ENCODE data around the gene DEK.
"Not testable (repeated sequence)": the region's sequence is repeated elsewhere in the genome, so short reads cannot be mapped to it uniquely, and the experiment has no call there.

The DEK gene

GRCh38 chr6:18187701-18188100, 76.6 kb downstream of the DEK start:
- peaks cover 9% of the 10 kb centered on the region for H3K36me3 ChIP-seq (ENCODE audit: control insufficient read depth, insufficient read depth, low read length, severe bottlenecking)
- H3K27me3 ChIP-seq (replicated peaks; ENCODE audit: control insufficient read depth, insufficient read depth, low read length), result no peaks in the 10 kb centered on the region
- DNase-seq (ENCODE audit: low read depth), result no peak
- H3K4me1 ChIP-seq (ENCODE audit: control insufficient read depth, insufficient read depth, low read length), result peaks cover 9% of the 10 kb centered on the region
- H3K9ac ChIP-seq (ENCODE audit: low read length), result no peak overlapping the region
- no peak overlapping the region for H3K4me3 ChIP-seq (ENCODE audit: low read length)
- H3K9me3 ChIP-seq (ENCODE audit: control insufficient read depth, low read length), result no peaks in the 10 kb centered on the region

- Histone ChIP-seq H3K9ac (ENCODE audit: low read length) (no peak overlapping the region), H3K27me3 (replicated peaks; ENCODE audit: control insufficient read depth, insufficient read depth, low read length) (no peaks in the 10 kb centered on the region), H3K9me3 (ENCODE audit: control insufficient read depth, low read length) (no peaks in the 10 kb centered on the region), H3K4me1 (ENCODE audit: control insufficient read depth, insufficient read depth, low read length) (peaks cover 9% of the 10 kb centered on the region), H3K36me3 (ENCODE audit: control insufficient read depth, insufficient read depth, low read length, severe bottlenecking) (peaks cover 8% of the 10 kb centered on the region), H3K4me3 (ENCODE audit: low read length) (no peak overlapping the region)
- no peak for DNase-seq (ENCODE audit: low read depth)
Measured at GRCh38 chr6:18186540-18187250, 77.6 kb downstream of the DEK start.

- Histone ChIP-seq H3K27me3 (replicated peaks; ENCODE audit: control insufficient read depth, insufficient read depth, low read length) (no peaks in the 10 kb centered on the region), H3K4me3 (ENCODE audit: low read length) (no peak overlapping the region), H3K9ac (ENCODE audit: low read length) (no peak overlapping the region), H3K36me3 (ENCODE audit: control insufficient read depth, insufficient read depth, low read length, severe bottlenecking) (peaks cover 3% of the 10 kb centered on the region), H3K4me1 (ENCODE audit: control insufficient read depth, insufficient read depth, low read length) (peaks cover 9% of the 10 kb centered on the region), H3K9me3 (ENCODE audit: control insufficient read depth, low read length) (no peaks in the 10 kb centered on the region)
- no peak for DNase-seq (ENCODE audit: low read depth)
Measured at GRCh38 chr6:18186033-18186432, 78.3 kb downstream of the DEK start.

- H3K4me3 ChIP-seq (ENCODE audit: low read length), result no peak overlapping the region
- no peak for DNase-seq (ENCODE audit: low read depth)
- H3K9me3 ChIP-seq (ENCODE audit: control insufficient read depth, low read length), result no peaks in the 10 kb centered on the region
- H3K36me3 ChIP-seq (ENCODE audit: control insufficient read depth, insufficient read depth, low read length, severe bottlenecking), result peaks cover 3% of the 10 kb centered on the region
- H3K4me1 ChIP-seq (ENCODE audit: control insufficient read depth, insufficient read depth, low read length), result peaks cover 9% of the 10 kb centered on the region
- H3K27me3 ChIP-seq (replicated peaks; ENCODE audit: control insufficient read depth, insufficient read depth, low read length), result no peaks in the 10 kb centered on the region
- H3K9ac ChIP-seq (ENCODE audit: low read length), result no peak overlapping the region
Measured at GRCh38 chr6:18185624-18186023, 78.7 kb downstream of the DEK start.

- peaks cover 3% of the 10 kb centered on the region for H3K36me3 ChIP-seq (ENCODE audit: control insufficient read depth, insufficient read depth, low read length, severe bottlenecking)
- no peak for DNase-seq (ENCODE audit: low read depth)
- peaks cover 9% of the 10 kb centered on the region for H3K4me1 ChIP-seq (ENCODE audit: control insufficient read depth, insufficient read depth, low read length)
- no peak overlapping the region for H3K9ac ChIP-seq (ENCODE audit: low read length)
- H3K27me3 ChIP-seq (replicated peaks; ENCODE audit: control insufficient read depth, insufficient read depth, low read length), result no peaks in the 10 kb centered on the region
- no peak overlapping the region for H3K4me3 ChIP-seq (ENCODE audit: low read length)
- H3K9me3 ChIP-seq (ENCODE audit: control insufficient read depth, low read length), result no peaks in the 10 kb centered on the region
Measured at GRCh38 chr6:18183766-18184165, 80.6 kb downstream of the DEK start.

GRCh38 chr6:18182568-18182967, 81.8 kb downstream of the DEK start:
- Histone ChIP-seq H3K9ac (ENCODE audit: low read length) (no peak overlapping the region), H3K4me1 (ENCODE audit: control insufficient read depth, insufficient read depth, low read length) (peaks cover 9% of the 10 kb centered on the region), H3K27me3 (replicated peaks; ENCODE audit: control insufficient read depth, insufficient read depth, low read length) (no peaks in the 10 kb centered on the region), H3K36me3 (ENCODE audit: control insufficient read depth, insufficient read depth, low read length, severe bottlenecking) (peaks cover 3% of the 10 kb centered on the region), H3K9me3 (ENCODE audit: control insufficient read depth, low read length) (no peaks in the 10 kb centered on the region), H3K4me3 (ENCODE audit: low read length) (no peak overlapping the region)
- DNase-seq (ENCODE audit: low read depth), result no peak

GRCh38 chr6:18179770-18180356, 84.5 kb downstream of the DEK start:
- Histone ChIP-seq H3K4me3 (ENCODE audit: low read length) (no peak overlapping the region), H3K27me3 (replicated peaks; ENCODE audit: control insufficient read depth, insufficient read depth, low read length) (no peaks in the 10 kb centered on the region), H3K9me3 (ENCODE audit: control insufficient read depth, low read length) (no peaks in the 10 kb centered on the region), H3K4me1 (ENCODE audit: control insufficient read depth, insufficient read depth, low read length) (no peaks in the 10 kb centered on the region), H3K36me3 (ENCODE audit: control insufficient read depth, insufficient read depth, low read length, severe bottlenecking) (peaks cover 7% of the 10 kb centered on the region), H3K9ac (ENCODE audit: low read length) (no peak overlapping the region)
- no peak for DNase-seq (ENCODE audit: low read depth)

- no peak overlapping the region for H3K4me3 ChIP-seq (ENCODE audit: low read length)
- peaks cover 11% of the 10 kb centered on the region for H3K36me3 ChIP-seq (ENCODE audit: control insufficient read depth, insufficient read depth, low read length, severe bottlenecking)
- no peak for DNase-seq (ENCODE audit: low read depth)
- no peak overlapping the region for H3K9ac ChIP-seq (ENCODE audit: low read length)
- H3K4me1 ChIP-seq (ENCODE audit: control insufficient read depth, insufficient read depth, low read length), result no peaks in the 10 kb centered on the region
- no peaks in the 10 kb centered on the region for H3K27me3 ChIP-seq (replicated peaks; ENCODE audit: control insufficient read depth, insufficient read depth, low read length)
- no peaks in the 10 kb centered on the region for H3K9me3 ChIP-seq (ENCODE audit: control insufficient read depth, low read length)
Measured at GRCh38 chr6:18178960-18179615, 85.2 kb downstream of the DEK start.

GRCh38 chr6:18177286-18177965, 86.9 kb downstream of the DEK start:
- Histone ChIP-seq H3K4me3 (ENCODE audit: low read length) (no peak overlapping the region), H3K9me3 (ENCODE audit: control insufficient read depth, low read length) (no peaks in the 10 kb centered on the region), H3K27me3 (replicated peaks; ENCODE audit: control insufficient read depth, insufficient read depth, low read length) (no peaks in the 10 kb centered on the region), H3K9ac (ENCODE audit: low read length) (no peak overlapping the region), H3K36me3 (ENCODE audit: control insufficient read depth, insufficient read depth, low read length, severe bottlenecking) (peaks cover 11% of the 10 kb centered on the region), H3K4me1 (ENCODE audit: control insufficient read depth, insufficient read depth, low read length) (no peaks in the 10 kb centered on the region)
- no peak for DNase-seq (ENCODE audit: low read depth)

GRCh38 chr6:18176198-18176597, 88.1 kb downstream of the DEK start:
- H3K4me3 ChIP-seq (ENCODE audit: low read length); H3K9me3 ChIP-seq (ENCODE audit: control insufficient read depth, low read length); H3K9ac ChIP-seq (ENCODE audit: low read length); H3K4me1 ChIP-seq (ENCODE audit: control insufficient read depth, insufficient read depth, low read length); DNase-seq (ENCODE audit: low read depth); H3K27me3 ChIP-seq (replicated peaks; ENCODE audit: control insufficient read depth, insufficient read depth, low read length): not testable (repeated sequence)
- peaks cover 11% of the 10 kb centered on the region for H3K36me3 ChIP-seq (ENCODE audit: control insufficient read depth, insufficient read depth, low read length, severe bottlenecking)

Data from adipocyte (in vitro differentiated cells).